Stomach (tissue), 4 donors: ENCODE measurements around the gene EGFL6.

Source experiments
- POLR2A ChIP-seq, 4 donors: fragments of 450-650 bp; IDR thresholded peaks; one replicate each; pipeline ENCODE4 v1.6.1; 2016; ENCODE audit warnings: antibody characterized with exemption in 4 of 4, control low read depth in 2 of 4, mild to moderate bottlenecking in 1 of 4, moderate library complexity in 1 of 4
- TF ChIP-seq, protein P1 (sequence below), 7 experiments: fragments of 450-650 bp in 4 of 7; fragments of 200-600 bp in 3 of 7; sonication (generic) in 3 of 7; IDR thresholded peaks; one replicate each; pipeline ENCODE4 v1.5.1; 2016 to 2019; ENCODE audit warnings: antibody characterized with exemption in 7 of 7, control low read depth in 2 of 7, mild to moderate bottlenecking in 1 of 7

DNA sequence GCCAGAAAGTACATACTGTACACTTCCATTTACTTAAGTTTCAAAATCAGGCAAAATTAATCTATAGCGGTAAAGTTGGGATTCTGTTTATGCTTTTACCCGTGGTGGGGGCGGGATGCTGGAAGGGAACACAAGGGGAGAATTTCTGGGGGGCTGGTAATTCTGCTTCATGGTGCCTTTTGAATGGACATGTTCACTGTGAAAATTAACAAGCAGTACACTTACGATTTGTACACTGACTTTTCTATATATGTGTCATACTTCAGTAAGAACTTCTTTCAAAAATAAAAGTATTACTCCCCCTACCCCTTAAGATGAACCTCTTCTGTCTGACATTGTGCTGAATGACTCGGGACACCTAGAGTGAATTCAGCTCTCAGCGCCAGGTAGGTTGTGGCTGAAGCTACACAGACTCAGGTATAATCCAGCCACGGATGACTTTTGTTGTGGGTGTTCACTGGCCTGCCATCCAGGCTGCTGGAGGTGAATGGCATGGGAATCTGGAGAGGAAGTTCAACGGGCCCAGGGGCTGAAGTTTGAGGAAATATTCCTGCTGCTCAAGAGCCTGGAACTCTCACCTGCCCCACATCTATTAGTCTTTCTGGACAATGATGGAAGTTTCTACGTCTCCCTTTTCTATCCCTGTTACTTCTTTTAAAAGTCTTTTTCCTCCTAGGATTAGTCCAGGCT lies 76.2 kb downstream of the EGFL6 start:
- TF ChIP-seq, protein P1, sequence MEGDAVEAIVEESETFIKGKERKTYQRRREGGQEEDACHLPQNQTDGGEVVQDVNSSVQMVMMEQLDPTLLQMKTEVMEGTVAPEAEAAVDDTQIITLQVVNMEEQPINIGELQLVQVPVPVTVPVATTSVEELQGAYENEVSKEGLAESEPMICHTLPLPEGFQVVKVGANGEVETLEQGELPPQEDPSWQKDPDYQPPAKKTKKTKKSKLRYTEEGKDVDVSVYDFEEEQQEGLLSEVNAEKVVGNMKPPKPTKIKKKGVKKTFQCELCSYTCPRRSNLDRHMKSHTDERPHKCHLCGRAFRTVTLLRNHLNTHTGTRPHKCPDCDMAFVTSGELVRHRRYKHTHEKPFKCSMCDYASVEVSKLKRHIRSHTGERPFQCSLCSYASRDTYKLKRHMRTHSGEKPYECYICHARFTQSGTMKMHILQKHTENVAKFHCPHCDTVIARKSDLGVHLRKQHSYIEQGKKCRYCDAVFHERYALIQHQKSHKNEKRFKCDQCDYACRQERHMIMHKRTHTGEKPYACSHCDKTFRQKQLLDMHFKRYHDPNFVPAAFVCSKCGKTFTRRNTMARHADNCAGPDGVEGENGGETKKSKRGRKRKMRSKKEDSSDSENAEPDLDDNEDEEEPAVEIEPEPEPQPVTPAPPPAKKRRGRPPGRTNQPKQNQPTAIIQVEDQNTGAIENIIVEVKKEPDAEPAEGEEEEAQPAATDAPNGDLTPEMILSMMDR (IDR thresholded peaks at IDR 0.05) = no peak
- no peak for TF ChIP-seq POLR2A (IDR thresholded peaks at IDR 0.05)
